Measurements from ENCODE around the gene RASA2.

GRCh38 chr3:141605883-141606282 lies 119.1 kb downstream of the RASA2 start:
- no peak for TF ChIP-seq CTCF (IDR thresholded peaks at IDR 0.05 in 4 of 5, conservative IDR thresholded peaks at IDR 0.05 in 1 of 5)
- TF ChIP-seq POLR2A (IDR thresholded peaks at IDR 0.05): no peak
